ENCODE results near the gene SND1. TPM values are rescaled to one million over a fixed set of nuclear protein-coding genes. Genes with fewer than 3 reads are reported as not detected.

The SND1 gene
- total and polyA plus RNA-seq, 4 donors, result 59.4 to 214 (median 84.1) TPM

GRCh38 chr7:127755965-127756364, 104.0 kb downstream of the SND1 start:
- no peak for DNase-seq (ENCODE audit: low spot score)
- H3K9me3 ChIP-seq (ENCODE audit: control insufficient read depth in 4 of 4, low read length in 3 of 4), result no peaks in the 10 kb centered on the region
- H3K9ac ChIP-seq (ENCODE audit: low read depth in 1 of 2, low read length in 2 of 2), result no peak overlapping the region
- no peaks in the 10 kb centered on the region for H3K27me3 ChIP-seq (ENCODE audit: control insufficient read depth in 4 of 4, insufficient read depth in 4 of 4, low read length in 3 of 4)
- WGBS, result 94% methylated on average over 2 of the region's 2 CpGs
- TF ChIP-seq JUND (IDR thresholded peaks at IDR 0.05) (no peak), FOXA2 (IDR thresholded peaks at IDR 0.05) (no peak), YY1 (IDR thresholded peaks at IDR 0.05) (no peak), SP1 (IDR thresholded peaks at IDR 0.05) (no peak), CTCF (IDR thresholded peaks at IDR 0.05; ENCODE audit: low read depth, low read length, missing input control) (no peak), RAD21 (IDR thresholded peaks at IDR 0.05) (no peak), EGR1 (IDR thresholded peaks at IDR 0.05; ENCODE audit: low read depth in 2 of 2) (no peak), ATF3 (IDR thresholded peaks at IDR 0.05) (no peak), NR2F2 (IDR thresholded peaks at IDR 0.05) (no peak), MAX (IDR thresholded peaks at IDR 0.05) (no peak), GABPA (IDR thresholded peaks at IDR 0.05 in 1 of 2, conservative IDR thresholded peaks at IDR 0.05 in 1 of 2) (no peak), RXRA (IDR thresholded peaks at IDR 0.05) (no peak), FOXA1 (IDR thresholded peaks at IDR 0.05) (no peak), HNF4A (conservative IDR thresholded peaks at IDR 0.05) (no peak), REST (IDR thresholded peaks at IDR 0.05) (no peak), TAF1 (conservative IDR thresholded peaks at IDR 0.05) (no peak), HNF4G (IDR thresholded peaks at IDR 0.05) (no peak)
- TF ChIP-seq, protein P1, sequence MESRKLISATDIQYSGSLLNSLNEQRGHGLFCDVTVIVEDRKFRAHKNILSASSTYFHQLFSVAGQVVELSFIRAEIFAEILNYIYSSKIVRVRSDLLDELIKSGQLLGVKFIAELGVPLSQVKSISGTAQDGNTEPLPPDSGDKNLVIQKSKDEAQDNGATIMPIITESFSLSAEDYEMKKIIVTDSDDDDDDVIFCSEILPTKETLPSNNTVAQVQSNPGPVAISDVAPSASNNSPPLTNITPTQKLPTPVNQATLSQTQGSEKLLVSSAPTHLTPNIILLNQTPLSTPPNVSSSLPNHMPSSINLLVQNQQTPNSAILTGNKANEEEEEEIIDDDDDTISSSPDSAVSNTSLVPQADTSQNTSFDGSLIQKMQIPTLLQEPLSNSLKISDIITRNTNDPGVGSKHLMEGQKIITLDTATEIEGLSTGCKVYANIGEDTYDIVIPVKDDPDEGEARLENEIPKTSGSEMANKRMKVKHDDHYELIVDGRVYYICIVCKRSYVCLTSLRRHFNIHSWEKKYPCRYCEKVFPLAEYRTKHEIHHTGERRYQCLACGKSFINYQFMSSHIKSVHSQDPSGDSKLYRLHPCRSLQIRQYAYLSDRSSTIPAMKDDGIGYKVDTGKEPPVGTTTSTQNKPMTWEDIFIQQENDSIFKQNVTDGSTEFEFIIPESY (IDR thresholded peaks at IDR 0.05), result no peak
- H3K4me1 ChIP-seq (ENCODE audit: control insufficient read depth in 4 of 4, insufficient read depth in 4 of 4, low read length in 3 of 4), result peaks cover 13 to 50% (median 39%) of the 10 kb centered on the region in 4 donors
- no peak overlapping the region for H3K4me3 ChIP-seq (ENCODE audit: low read depth in 1 of 3, low read length in 3 of 3)
- no peak overlapping the region for H3K27ac ChIP-seq (ENCODE audit: low read depth in 1 of 2, low read length in 2 of 2)
- H3K36me3 ChIP-seq (ENCODE audit: control insufficient read depth in 4 of 4, insufficient read depth in 3 of 4, low read depth in 1 of 4, low read length in 3 of 4), result no peaks in the 10 kb centered on the region

All from liver (tissue), 9 donors.